Stomach (tissue), 4 donors: ENCODE data around the gene PYROXD2.

ENCODE experiments used
- CTCF ChIP-seq, 7 experiments: fragments of 450-650 bp in 4 of 7; fragments of 200-600 bp in 3 of 7; sonication (generic) in 3 of 7; IDR thresholded peaks; one replicate each; pipeline ENCODE4 v1.5.1; 2016 to 2019; ENCODE audit warnings: antibody characterized with exemption in 7 of 7, control low read depth in 2 of 7, mild to moderate bottlenecking in 1 of 7
- POLR2AphosphoS5 ChIP-seq, 3 donors: sonication (generic); formaldehyde crosslinking; IDR thresholded peaks; one replicate each; pipeline ENCODE4 v1.6.1; 2016; ENCODE audit warnings: antibody characterized with exemption in 3 of 3

GRCh38 chr10:98382691-98383101 is 32.3 kb downstream of the PYROXD2 start:
- no peak for TF ChIP-seq CTCF (IDR thresholded peaks at IDR 0.05)
- no peak for TF ChIP-seq POLR2AphosphoS5 (IDR thresholded peaks at IDR 0.05)
